GM23248 (cell line): ENCODE measurements around the gene MB21D2.

ENCODE experiments used
- EZH2 ChIP-seq: fragments of 200-600 bp; sonication (generic); IDR thresholded peaks from 2 replicates; pipeline ENCODE4 v1.6.1; 2018; ENCODE audit warnings: antibody characterized with exemption, mild to moderate bottlenecking; ENCODE audit not compliant: insufficient read depth, poor library complexity, severe bottlenecking
- EZH2phosphoT487 ChIP-seq: fragments of 200-600 bp; sonication (generic); IDR thresholded peaks from 2 replicates; pipeline ENCODE4 v1.6.1; 2018; ENCODE audit warnings: antibody characterized with exemption, moderate library complexity, mild to moderate bottlenecking, low read depth; ENCODE audit not compliant: insufficient read depth

DNA sequence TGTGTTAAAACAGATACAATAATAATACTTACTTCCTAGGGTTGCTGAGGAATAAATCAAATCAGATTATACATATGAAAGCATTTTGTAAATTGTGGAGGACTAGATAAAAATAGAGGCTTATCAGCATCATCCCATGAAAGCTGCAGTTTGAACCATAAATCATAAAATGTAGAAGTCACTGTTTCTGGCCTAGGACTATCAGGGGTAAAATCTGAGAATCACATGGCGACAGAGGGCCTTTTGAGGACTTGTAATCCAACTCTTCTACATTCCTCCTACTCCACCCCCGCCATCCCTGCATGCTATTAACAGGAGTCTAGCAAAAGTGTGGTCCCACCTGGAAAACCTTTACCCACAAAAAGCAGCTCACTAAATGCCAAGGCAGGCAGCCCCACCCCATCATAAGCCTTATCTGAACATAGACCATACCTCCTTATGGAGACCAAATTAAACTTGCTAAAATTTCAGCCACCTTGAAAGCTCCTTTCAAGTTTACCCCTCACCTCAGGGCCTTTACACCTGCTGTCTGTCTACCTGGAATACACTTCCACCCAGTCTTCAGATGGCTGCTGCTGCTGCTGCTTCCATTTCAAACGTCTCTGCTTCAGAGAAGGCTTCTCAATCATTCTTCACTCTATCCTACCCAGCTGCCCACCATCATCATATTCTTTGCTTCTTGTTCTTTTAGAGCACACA is 11.5 kb downstream of the MB21D2 start:
- TF ChIP-seq EZH2 (no peak), EZH2phosphoT487 (no peak)
